H1 (cell line): ENCODE measurements around the gene KAT5. TPM values are rescaled to one million over a fixed set of nuclear protein-coding genes. Genes with fewer than 3 reads are reported as not detected.
A peak's percentile ranks its signal among the peaks of the same experiment; 100 is the strongest.

Source experiments
- CTCF ChIA-PET: fragments of 300-600 bp; sonication (Branson Sonifier 250); formaldehyde crosslinking; loops from one replicate; lab custom pipeline; 2021; ENCODE audit not compliant: partially characterized antibody; lab: Charles Lee
- POLR2A ChIA-PET: fragments of 300-600 bp; sonication (Branson Sonifier 250); formaldehyde crosslinking; loops from one replicate; lab custom pipeline; 2021; ENCODE audit warnings: inconsistent platforms; ENCODE audit not compliant: partially characterized antibody; lab: Charles Lee
- DNase-seq, 2 experiments: peaks; one replicate each; pipeline versions ENCODE4 v3.0.0 to v3.0.0-alpha.2; 2010 to 2022; ENCODE audit warnings: low spot score in 2 of 2, low read depth in 1 of 2, mixed read lengths in 1 of 2
- FAIRE-seq: peaks from 2 replicates; lab custom pipeline; 2011; peaks lifted over from hg19 to GRCh38; lab: Jason Lieb, UNC
- H2AFZ ChIP-seq: 2 replicates; pipeline ENCODE4 v1.8.1; 2012; ENCODE audit warnings: low read length, inconsistent platforms
- H2AK5ac ChIP-seq: 2 replicates; pipeline ENCODE4 v1.6.1; 2013; ENCODE audit warnings: low read depth, low read length
- H2BK120ac ChIP-seq: replicated peaks from 2 replicates; pipeline ENCODE3; 2013; ENCODE audit warnings: low read depth, low read length, inconsistent platforms
- H2BK12ac ChIP-seq: 2 replicates; pipeline ENCODE4 v1.6.1; 2013; ENCODE audit warnings: low read depth, low read length
- H2BK15ac ChIP-seq: 2 replicates; pipeline ENCODE4 v1.6.1; 2013; ENCODE audit warnings: low read length
- H2BK20ac ChIP-seq: 2 replicates; pipeline ENCODE4 v1.6.1; 2013; ENCODE audit warnings: low read length
- H2BK5ac ChIP-seq: 2 replicates; pipeline ENCODE4 v1.6.1; 2013; ENCODE audit warnings: low read depth, low read length
- H3K14ac ChIP-seq: 2 replicates; pipeline ENCODE4 v1.6.1; 2013; ENCODE audit warnings: inconsistent platforms; ENCODE audit not compliant: insufficient read length
- H3K18ac ChIP-seq: 2 replicates; pipeline ENCODE4 v1.6.1; 2013; ENCODE audit warnings: low read length; ENCODE audit errors: extremely low read depth
- H3K23ac ChIP-seq: 2 replicates; pipeline ENCODE4 v1.6.1; 2013; ENCODE audit warnings: inconsistent platforms; ENCODE audit not compliant: insufficient read length
- H3K23me2 ChIP-seq: 2 replicates; pipeline ENCODE4 v1.6.1; 2013; ENCODE audit warnings: low read depth, low read length
- H3K27ac ChIP-seq: 2 replicates; pipeline ENCODE4 v1.6.1; 2011; ENCODE audit warnings: low read depth, low read length, inconsistent platforms
- H3K27me3 ChIP-seq, 4 experiments: replicated peaks in 1 of 4; 1 replicate in 1 of 4; 2 replicates in 3 of 4; pipeline versions ENCODE4 v1.6.1 to v1.8.1; 2011 to 2013; ENCODE audit warnings: low read length in 3 of 4, mild to moderate bottlenecking in 3 of 4, inconsistent platforms in 2 of 4, mixed read lengths in 2 of 4, moderate library complexity in 1 of 4; ENCODE audit not compliant: control insufficient read depth in 3 of 4, insufficient read depth in 3 of 4; ENCODE audit errors: extremely low read depth in 1 of 4
- H3K36me3 ChIP-seq, 4 experiments: 2 replicates each; pipeline versions ENCODE4 v1.6.1 to v1.8.1; 2011 to 2013; ENCODE audit warnings: mild to moderate bottlenecking in 4 of 4, low read length in 3 of 4, moderate library complexity in 2 of 4, control low read depth in 1 of 4, inconsistent platforms in 1 of 4; ENCODE audit not compliant: insufficient read depth in 4 of 4, control insufficient read depth in 2 of 4
- H3K4ac ChIP-seq: replicated peaks from 2 replicates; pipeline ENCODE3; 2013; ENCODE audit warnings: low read length, low read depth, mixed read lengths, inconsistent platforms; ENCODE audit not compliant: insufficient read length
- H3K4me1 ChIP-seq, 4 experiments: replicated peaks in 1 of 4; 1 replicate in 1 of 4; 2 replicates in 3 of 4; pipeline versions ENCODE4 v1.6.1 to v1.8.1; 2011 to 2013; ENCODE audit warnings: low read length in 3 of 4, inconsistent platforms in 2 of 4, mixed read lengths in 1 of 4; ENCODE audit not compliant: insufficient read depth in 4 of 4, control insufficient read depth in 3 of 4
- H3K4me2 ChIP-seq, 2 experiments: 2 replicates each; pipeline versions ENCODE4 v1.6.1 to v1.8.1; 2011 to 2013; ENCODE audit warnings: low read depth in 2 of 2, low read length in 2 of 2, control low read depth in 1 of 2, inconsistent platforms in 1 of 2, mild to moderate bottlenecking in 1 of 2; ENCODE audit not compliant: insufficient read depth in 1 of 2
- H3K4me3 ChIP-seq, 4 experiments: fragments of 200-600, 300-600 bp in 1 of 4; sonication (generic), shearing (Covaris generic), sonication (Bioruptor Twin) in 1 of 4; 2 replicates each; pipeline versions ENCODE4 v1.5.1 to v1.8.1; 2011 to 2016; ENCODE audit warnings: low read length in 4 of 4, low read depth in 3 of 4, control low read depth in 2 of 4, inconsistent platforms in 2 of 4, mild to moderate bottlenecking in 2 of 4, mixed read lengths in 1 of 4, moderate library complexity in 1 of 4; ENCODE audit not compliant: insufficient read depth in 2 of 4; ENCODE audit errors: extremely low read depth in 1 of 4
- H3K56ac ChIP-seq: replicated peaks from 2 replicates; pipeline ENCODE3; 2013; ENCODE audit warnings: low read depth, mild to moderate bottlenecking, mixed read lengths, low read length, inconsistent platforms; ENCODE audit not compliant: insufficient read length
- H3K79me1 ChIP-seq: 2 replicates; pipeline ENCODE4 v1.6.1; 2013; ENCODE audit warnings: low read depth, low read length, control low read depth
- H3K79me2 ChIP-seq, 2 experiments: 2 replicates each; pipeline versions ENCODE4 v1.6.1 to v1.8.1; 2012 to 2013; ENCODE audit warnings: low read length in 2 of 2, mild to moderate bottlenecking in 2 of 2, inconsistent platforms in 1 of 2; ENCODE audit not compliant: insufficient read depth in 2 of 2, control insufficient read depth in 1 of 2
- H3K9ac ChIP-seq, 4 experiments: replicated peaks in 1 of 4; 1 replicate in 1 of 4; 2 replicates in 3 of 4; pipeline versions ENCODE4 v1.6.1 to v1.8.1; 2011 to 2013; ENCODE audit warnings: low read depth in 3 of 4, low read length in 3 of 4, control low read depth in 2 of 4, mild to moderate bottlenecking in 2 of 4, moderate library complexity in 2 of 4, inconsistent platforms in 1 of 4; ENCODE audit errors: extremely low read depth in 1 of 4
- H3K9me3 ChIP-seq, 2 experiments: 2 replicates each; pipeline versions ENCODE4 v1.6.1 to v1.8.1; 2012 to 2013; ENCODE audit warnings: mild to moderate bottlenecking in 2 of 2, moderate library complexity in 2 of 2, control low read depth in 1 of 2, inconsistent platforms in 1 of 2, low read depth in 1 of 2, low read length in 1 of 2, mixed read lengths in 1 of 2; ENCODE audit not compliant: insufficient read depth in 2 of 2
- H4K20me1 ChIP-seq, 2 experiments: replicated peaks in 1 of 2; 2 replicates each; pipeline versions ENCODE3 to v1.8.1; 2011 to 2013; ENCODE audit warnings: inconsistent platforms in 2 of 2, low read length in 2 of 2, mild to moderate bottlenecking in 1 of 2; ENCODE audit not compliant: insufficient read depth in 2 of 2, control insufficient read depth in 1 of 2
- H4K5ac ChIP-seq: 2 replicates; pipeline ENCODE4 v1.6.1; 2013; ENCODE audit warnings: low read length, low read depth, mixed read lengths, inconsistent platforms; ENCODE audit not compliant: insufficient read length
- H4K8ac ChIP-seq: 2 replicates; pipeline ENCODE4 v1.8.0; 2013; ENCODE audit warnings: mild to moderate bottlenecking, moderate library complexity, low read length, inconsistent platforms; ENCODE audit not compliant: insufficient read depth; ENCODE audit errors: extremely low read depth
- H4K91ac ChIP-seq: replicated peaks from 2 replicates; pipeline ENCODE3; 2013; ENCODE audit warnings: low read length, mixed read lengths, inconsistent platforms; ENCODE audit not compliant: insufficient read length
- POLR2A ChIP-seq, 2 experiments: IDR thresholded peaks; 1 replicate in 1 of 2; 2 replicates in 1 of 2; pipeline ENCODE4 v1.6.1; 2011; ENCODE audit warnings: low read depth in 2 of 2, low read length in 2 of 2, mild to moderate bottlenecking in 2 of 2; ENCODE audit errors: control extremely low read depth in 1 of 2
- POLR2AphosphoS5 ChIP-seq: IDR thresholded peaks from 2 replicates; pipeline ENCODE4 v1.6.1; 2011; ENCODE audit warnings: low read depth, low read length
- RBBP5 ChIP-seq: IDR thresholded peaks from 2 replicates; pipeline ENCODE4 v1.7.1; 2012; ENCODE audit warnings: low read depth, mild to moderate bottlenecking, inconsistent platforms, low read length, moderate library complexity, borderline replicate concordance
- WGBS, 2 experiments: shearing (Covaris generic) in 1 of 2; methylation state at CpG; one replicate each; pipeline versions ENCODE4 v1.1.6 to v1.1.7; 2013 to 2015; ENCODE audit warnings: low lambda C conversion rate in 2 of 2, mixed read lengths in 2 of 2, inconsistent platforms in 1 of 2, low coverage in 1 of 2, missing lambda C conversion rate in 1 of 2; ENCODE audit not compliant: insufficient replicate concordance in 2 of 2, insufficient coverage in 1 of 2, insufficient read length in 1 of 2; ENCODE audit errors: extremely low coverage in 1 of 2, missing lambda C conversion rate in 1 of 2; 5-methylcytosine and 5-hydroxymethylcytosine counted together
- polyA plus RNA-seq, 7 experiments: library from polyadenylated mRNA; depleted of rRNA in 3 of 7; stranded (reverse) in 5 of 7; unstranded in 2 of 7; fragments of >200 nt in 5 of 7; fragments of 200-250 nt in 2 of 7; gene quantifications; 1 replicate in 5 of 7; 2 replicates in 1 of 7; 4 replicates in 1 of 7; pipeline versions ENCODE4 v1.2.1 to v1.2.3, GENCODE V29; 2011 to 2013; ENCODE audit warnings: missing spikeins in 2 of 7, mixed read lengths in 2 of 7
- total RNA-seq: library from RNA; stranded (reverse); fragmentation: NEBNext Ultra II Directional; extraction: Animal tissue kit (Norgen Biotek cat#: 25700); gene quantifications from 2 replicates; pipeline ENCODE4 v1.2.1, GENCODE V29; 2021

The KAT5 gene
- total and polyA plus RNA-seq, 2 of the 8 experiments (the other 6 are each of a cell fraction or from before 2014, with no cell fraction given), result 26.7 to 37.4 TPM

DNA sequence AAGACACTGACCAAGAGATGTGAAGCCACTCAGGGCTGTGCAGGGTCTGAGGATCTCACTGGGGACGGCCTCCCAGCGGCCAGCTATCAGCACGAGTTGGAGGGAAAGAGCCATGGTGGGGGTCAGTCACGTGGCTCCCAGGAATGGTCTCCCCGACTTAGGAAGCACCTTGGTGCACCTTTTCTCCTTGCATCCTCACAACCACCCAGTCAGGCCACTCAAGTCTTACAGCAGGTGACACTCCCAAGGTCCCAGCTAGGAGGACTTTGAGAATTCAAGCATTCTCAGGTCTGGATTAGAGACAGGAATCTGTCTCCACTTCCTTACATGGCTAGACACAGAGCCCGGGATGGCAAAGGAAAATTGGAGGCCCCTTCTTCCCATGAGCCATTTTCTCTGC, 5.9 kb downstream of the KAT5 start:
- Histone ChIP-seq H3K4me3 (no peak overlapping the region), H3K18ac (no peak overlapping the region), H3K79me2 (0 out of 4 replicates have a peak, but pooled peaks cover 0 to 4% of the 10 kb centered on the region in 2 experiments), H2AK5ac (no peak overlapping the region), H4K91ac (no peak overlapping the region), H3K36me3 (peaks cover 23 to 44% (median 43%) of the 10 kb centered on the region in 4 experiments), H3K79me1 (peaks cover 2% of the 10 kb centered on the region), H2BK20ac (no peak overlapping the region), H3K27me3 (no peaks in the 10 kb centered on the region), H3K27ac (no peak overlapping the region), H3K23me2 (peaks cover 8% of the 10 kb centered on the region; the same call in 1 of the 2 replicates), H2AFZ (no peak overlapping the region), H4K8ac (no peak overlapping the region), H2BK15ac (no peak overlapping the region), H4K20me1 (peaks cover 0 to 19% of the 10 kb centered on the region in 2 experiments), H3K23ac (no peak overlapping the region), H2BK5ac (no peak overlapping the region), H3K4me2 (no peak overlapping the region; a peak in 1 of 4 replicates), H2BK12ac (no peak overlapping the region), H3K56ac (no peak overlapping the region), H3K9ac (no peak overlapping the region), H2BK120ac (no peak overlapping the region), H3K4me1 (peaks cover 0 to 6% (median 3%) of the 10 kb centered on the region in 4 experiments; a peak in 2 of 7 replicates), H4K5ac (no peak overlapping the region), H3K4ac (no peak overlapping the region), H3K9me3 (no peaks in the 10 kb centered on the region), H3K14ac (no peak overlapping the region)
- TF ChIP-seq POLR2AphosphoS5 (0 out of 2 replicates have a peak, but pooled peaks have one; percentile 26), RBBP5 (no peak), POLR2A (IDR thresholded peaks at IDR 0.05; ENCODE audit: control extremely low read depth in 1 of 2, low read depth in 2 of 2, low read length in 2 of 2) (peak; percentile 41 to 56; a peak in 2 of 3 replicates)
- ChIA-PET POLR2A (interaction anchor here (1.2 to 3.1 kb wide), 6 partner anchors 10 to 169 kb away, joined by 3 to 25 read pairs (median 5); no protein-coding TSS in a partner anchor), CTCF (interaction anchor here (1.0 to 4.9 kb wide), 3 partner anchors 10 to 109 kb away, joined by 3 to 24 read pairs (median 9); no protein-coding TSS in a partner anchor)
- no peak for DNase-seq
- 88% methylated on average over 6 of the region's 6 CpGs; no CpG with 5 or more reads in 1 of the 2 experiments for WGBS, 2 experiments
- no peak for FAIRE-seq
